Smooth muscle cell of the umbilical artery (primary cell): ENCODE measurements around the gene PHF19. TPM values are rescaled to one million over a fixed set of nuclear protein-coding genes. Genes with fewer than 3 reads are reported as not detected.

Experiments
- total RNA-seq: library from RNA; depleted of rRNA; stranded (reverse); fragments of >200 nt; gene quantifications from 2 replicates; pipeline ENCODE4 v1.2.3, GENCODE V29; 2014

The PHF19 gene
- 12.2 and 36.4 TPM in 2 replicates for total RNA-seq

DNA sequence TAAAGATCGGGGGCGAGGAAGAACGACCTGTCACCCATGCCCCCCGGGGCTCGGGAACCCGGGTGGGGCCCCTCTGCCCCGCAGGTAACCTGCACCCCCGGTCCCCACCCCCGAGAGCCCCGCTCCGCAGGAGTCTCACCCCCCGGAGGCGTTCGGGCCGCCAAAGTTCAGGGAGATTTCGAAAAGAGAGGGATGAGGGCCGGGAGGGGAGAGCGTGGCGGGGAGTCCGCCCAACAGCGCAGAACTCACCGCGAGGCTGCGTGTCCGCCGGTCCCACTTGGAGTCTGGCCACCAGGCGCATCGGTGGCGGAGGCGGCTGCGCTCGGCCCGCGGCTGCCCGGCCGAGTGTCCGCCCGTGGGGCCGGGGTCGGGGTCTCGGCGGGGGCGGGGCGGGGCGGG is at the start of gene PHF19:
Gene PHF19, minus strand, starts transcription at position 347 of the 399 bp plus-strand sequence. CDS start 2,447 bp downstream, outside the sequence.

GRCh38 chr9:120926397-120926928 is 49.5 kb upstream of the PHF19 start, which contains the start of gene TRAF1:
Gene TRAF1 (minus strand): TSS chr9:120926796. CDS start chr9:120926075, 721 bp downstream.

DNA sequence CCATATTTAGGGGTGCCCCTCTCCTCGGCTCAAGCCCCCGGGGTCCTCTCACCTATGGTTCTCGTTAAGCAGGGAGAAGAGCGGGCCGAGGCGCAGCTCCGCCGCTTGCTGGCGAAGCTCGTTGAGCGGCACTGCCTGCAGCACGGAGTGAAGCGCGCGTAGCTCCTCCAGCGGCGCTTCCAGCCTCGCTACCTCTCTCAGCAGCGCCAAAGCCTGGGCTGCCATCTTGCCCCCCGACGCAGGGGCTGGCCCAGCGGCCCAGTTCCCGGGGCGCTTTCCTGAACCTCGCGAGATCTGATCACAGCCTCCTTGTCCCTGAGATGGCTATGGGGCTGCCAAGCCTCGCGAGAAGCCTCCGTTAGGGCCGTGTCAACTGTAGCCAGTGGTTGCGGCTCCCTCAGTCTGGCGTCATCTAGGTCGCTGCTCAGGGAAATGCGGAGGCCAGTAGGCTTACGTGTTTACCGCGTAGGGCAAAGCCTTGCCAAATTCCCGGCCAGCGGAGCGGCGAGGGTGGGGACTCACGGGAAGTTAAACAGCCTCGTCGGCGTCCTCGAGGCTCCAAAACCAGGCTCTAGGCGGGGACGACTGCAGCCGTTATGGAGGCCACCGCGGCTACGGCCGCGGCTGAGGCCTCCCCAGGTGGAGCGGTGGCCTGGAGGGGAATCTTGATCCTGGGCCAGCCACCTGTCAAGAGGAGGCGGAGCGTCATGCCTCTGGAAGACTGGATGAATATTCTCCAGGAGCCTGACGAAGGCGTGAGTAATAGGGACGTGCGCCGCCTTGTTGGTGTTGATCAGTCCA is 34.1 kb downstream of the PHF19 start, which contains the start of gene PSMD5:
Gene PSMD5, minus strand, starts transcription at position 238 of the 801 bp plus-strand sequence. Its CDS starts 13 bp downstream, at position 225.

Other genes with a start within 250 kb of the PHF19 start
- gene MEGF9, start 162.7 kb downstream of the PHF19 start, total RNA-seq: 6.5 and 7.4 TPM in 2 replicates
- 35.3 and 41.7 TPM in 2 replicates for gene FBXW2, start 83.8 kb downstream of the PHF19 start, total RNA-seq
- gene PSMD5, start 34.3 kb downstream of the PHF19 start, total RNA-seq: 22.9 and 40.9 TPM in 2 replicates
- gene TRAF1, start 49.6 kb upstream of the PHF19 start, total RNA-seq: 2.1 and 3.1 TPM in 2 replicates
- gene C5, start 173.1 kb upstream of the PHF19 start, total RNA-seq: 1.5 and 3.0 TPM in 2 replicates
- 3.3 and 6.2 TPM in 2 replicates for gene CNTRL, start 197.8 kb upstream of the PHF19 start, total RNA-seq